Suppressor macrophage (primary cell): ENCODE results near the gene ASF1A.
"Not testable (repeated sequence)": the region's sequence is repeated elsewhere in the genome, so short reads cannot be mapped to it uniquely, and the experiment has no call there.

Experiments used
- DNase-seq, 4 experiments: peaks; one replicate each; pipeline ENCODE4 v3.0.0-alpha.2; 2020 to 2022
- total RNA-seq, 17 experiments: gene quantifications; one replicate each; lab custom pipeline; 2026; ENCODE audit warnings: mixed read lengths in 6 of 17, inconsistent platforms in 3 of 17; lab: John Stamatoyannopoulos, UW

ASF1A gene
- total RNA-seq = 4.7 to 30.4 (median 17.6) reads per million in 17 experiments

DNA sequence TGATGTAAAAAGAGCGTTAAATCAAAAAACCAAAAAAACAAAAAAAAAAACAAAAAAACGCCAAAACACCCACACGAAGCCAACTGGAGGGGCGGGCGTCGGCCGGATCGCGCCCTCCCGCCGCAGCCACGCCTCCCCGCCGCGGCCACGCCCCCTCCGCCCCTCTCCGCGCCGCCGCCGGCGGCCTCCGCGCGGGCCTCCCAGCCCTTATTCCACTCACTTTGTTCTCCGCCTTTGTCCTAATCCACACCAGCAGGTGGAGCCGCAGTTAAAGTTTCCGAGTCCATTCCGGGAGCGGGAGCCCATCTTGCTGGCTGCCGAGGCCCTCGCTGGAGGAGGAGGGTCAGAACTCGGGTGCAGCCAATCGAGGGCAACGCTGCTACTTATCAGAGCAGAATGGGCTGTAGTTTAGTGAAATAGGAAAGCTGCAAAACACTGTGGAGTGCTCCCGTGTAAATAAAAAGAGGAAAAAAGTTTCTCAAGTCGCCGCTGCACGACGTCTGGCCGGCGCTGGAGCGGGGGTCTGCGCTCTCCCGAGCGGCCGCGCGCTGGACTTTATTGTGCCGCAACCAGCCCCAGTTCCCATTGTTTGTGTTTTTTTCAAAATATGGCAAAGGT, at the start of gene ASF1A:
Gene ASF1A, plus strand, starts transcription at position 346 of the 618 bp plus-strand sequence. Its CDS starts 262 bp downstream, at position 608.
- DNase-seq = peak; percentile 97 to 99 (median 98)

DNA sequence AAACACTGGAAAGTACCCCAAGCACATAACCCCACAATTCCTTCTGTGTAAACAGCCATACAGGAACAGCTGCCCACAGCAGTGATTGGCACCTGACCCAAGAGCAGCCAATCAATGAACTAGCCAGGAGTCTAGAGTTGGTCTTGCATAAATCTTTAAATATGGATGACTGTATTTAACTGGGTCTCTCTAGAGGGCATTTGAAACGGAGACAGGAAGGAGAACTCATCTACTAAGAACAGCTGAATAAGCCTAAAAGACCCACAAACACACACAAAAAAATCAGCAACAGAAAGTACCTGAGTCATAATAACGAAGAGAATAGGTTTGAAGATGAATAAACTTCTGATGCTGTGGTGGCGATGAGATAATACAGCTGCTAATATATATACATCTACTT, 49.0 kb upstream of the ASF1A start:
- DNase-seq = no peak

DNA sequence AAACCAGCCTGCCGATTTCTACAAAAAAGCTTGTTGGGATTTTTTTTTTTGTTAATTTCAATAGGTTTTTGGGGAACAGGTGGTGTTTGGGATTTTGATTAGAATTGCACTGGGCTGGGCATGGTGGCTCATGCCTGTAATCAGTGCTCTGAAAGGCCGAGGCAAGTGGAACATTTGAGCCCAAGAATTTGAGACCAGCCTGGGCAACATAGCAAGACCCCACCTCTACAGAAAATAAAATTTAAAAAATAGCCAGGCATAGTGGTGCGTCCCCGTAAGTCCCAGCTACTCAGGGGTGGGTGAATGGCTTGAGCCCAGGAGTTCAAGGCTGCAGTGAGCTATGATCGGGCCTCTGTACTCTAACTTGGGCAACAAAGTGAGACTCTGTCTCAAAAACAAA, 40.5 kb upstream of the ASF1A start:
- no peak for DNase-seq

DNA sequence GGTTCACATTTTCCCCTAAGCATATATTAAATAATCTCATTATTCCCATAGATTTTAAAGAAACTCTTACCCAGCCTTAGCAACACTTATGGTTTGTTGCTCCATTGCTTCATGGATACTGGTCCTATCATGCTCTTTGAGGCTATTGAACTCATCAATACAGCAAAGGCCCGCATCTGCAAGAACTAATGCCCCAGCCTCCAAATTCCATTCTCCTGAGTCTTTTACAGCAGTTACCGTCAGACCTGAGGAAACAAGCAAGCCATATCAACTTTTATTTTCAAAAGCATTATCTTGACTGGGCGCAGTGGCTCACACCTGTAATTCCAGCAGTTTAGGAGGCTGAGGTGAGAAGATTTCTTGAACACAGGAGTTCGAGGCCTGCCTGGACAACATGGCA, 37.7 kb upstream of the ASF1A start:
- DNase-seq = no peak

DNA sequence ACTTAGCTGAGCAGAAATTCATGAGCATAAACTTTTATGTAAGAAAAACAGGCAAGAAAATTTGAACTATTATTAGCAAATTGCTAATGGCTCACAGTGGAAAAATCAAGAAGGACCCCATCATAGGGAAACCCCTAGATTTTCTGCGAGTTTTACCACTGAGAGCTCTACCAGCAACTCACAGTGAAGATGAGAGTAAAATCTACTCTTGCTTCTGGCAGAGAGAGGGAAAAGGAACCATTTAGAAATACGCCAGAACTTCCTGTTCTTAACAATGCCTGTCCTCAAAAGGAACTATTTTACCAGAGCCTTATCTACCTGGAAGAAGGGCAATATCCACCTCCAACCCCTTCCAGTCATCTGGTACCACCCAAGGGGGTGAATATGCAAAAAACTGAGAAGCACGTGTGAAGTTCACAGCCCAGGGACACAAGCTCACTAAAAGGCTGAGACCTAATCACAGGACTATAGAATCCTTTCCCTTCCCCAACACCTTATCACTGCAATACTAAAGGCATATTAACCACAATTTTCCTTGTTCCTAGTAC, 34.4 kb upstream of the ASF1A start:
- DNase-seq = peak in 2 of 4 experiments; percentile 8 to 17

DNA sequence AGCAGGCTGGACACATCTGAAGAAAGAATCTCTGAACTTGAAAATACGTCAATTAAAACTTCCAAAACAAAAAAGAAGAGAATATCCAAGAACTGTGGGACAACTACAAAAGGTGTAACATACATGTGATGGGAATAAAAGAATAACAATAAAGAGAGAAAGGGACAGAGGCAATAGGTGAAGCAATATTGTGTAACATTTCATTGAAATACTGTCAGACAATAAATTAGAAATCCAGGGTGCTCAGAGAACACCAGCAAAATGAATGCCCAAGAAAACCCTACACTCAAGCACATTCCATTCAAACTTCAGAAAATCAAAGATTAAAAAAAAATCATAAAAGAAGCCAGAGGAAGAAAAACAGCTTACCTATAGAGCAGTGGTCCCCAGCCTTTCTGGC, 33.6 kb upstream of the ASF1A start:
- DNase-seq = no peak

DNA sequence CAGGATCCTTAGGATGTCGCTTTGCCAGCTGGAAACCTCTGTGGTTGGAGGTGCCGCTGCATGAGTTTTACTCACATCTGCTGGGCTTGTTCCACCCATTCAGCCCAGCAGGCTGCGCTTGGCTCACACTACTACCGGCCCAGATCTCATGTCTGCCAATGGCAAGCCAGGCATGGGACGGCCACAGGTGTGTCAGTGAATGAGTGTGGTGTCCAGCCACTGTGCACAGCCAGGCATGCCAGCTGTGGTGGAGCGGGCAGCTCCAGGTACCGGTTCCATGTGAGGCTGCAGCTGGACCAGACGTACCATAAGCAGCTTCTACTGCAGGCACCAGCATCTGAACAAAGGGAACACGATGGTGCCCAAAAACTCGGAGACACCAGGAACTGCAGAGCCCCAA, 33.1 kb upstream of the ASF1A start:
- DNase-seq = no peak

DNA sequence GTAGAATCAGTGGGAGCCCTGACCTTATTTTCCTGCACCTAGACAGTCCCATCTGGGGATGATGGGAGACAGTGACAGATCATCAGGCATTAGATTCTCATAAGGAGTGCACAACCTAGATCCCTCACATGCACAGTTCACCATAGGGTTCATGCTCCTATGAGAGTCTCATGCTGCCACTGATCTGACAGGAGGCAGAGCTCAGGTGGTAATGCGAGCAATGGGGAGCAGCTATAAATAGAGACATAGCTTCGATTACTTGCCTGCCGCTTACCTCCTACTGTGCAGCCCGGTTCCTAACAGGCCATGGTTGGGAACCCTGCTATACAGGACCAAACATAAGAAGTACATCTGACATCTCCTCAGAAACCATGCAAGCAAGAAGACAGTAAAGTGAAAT, 31.5 kb upstream of the ASF1A start:
- DNase-seq = no peak

DNA sequence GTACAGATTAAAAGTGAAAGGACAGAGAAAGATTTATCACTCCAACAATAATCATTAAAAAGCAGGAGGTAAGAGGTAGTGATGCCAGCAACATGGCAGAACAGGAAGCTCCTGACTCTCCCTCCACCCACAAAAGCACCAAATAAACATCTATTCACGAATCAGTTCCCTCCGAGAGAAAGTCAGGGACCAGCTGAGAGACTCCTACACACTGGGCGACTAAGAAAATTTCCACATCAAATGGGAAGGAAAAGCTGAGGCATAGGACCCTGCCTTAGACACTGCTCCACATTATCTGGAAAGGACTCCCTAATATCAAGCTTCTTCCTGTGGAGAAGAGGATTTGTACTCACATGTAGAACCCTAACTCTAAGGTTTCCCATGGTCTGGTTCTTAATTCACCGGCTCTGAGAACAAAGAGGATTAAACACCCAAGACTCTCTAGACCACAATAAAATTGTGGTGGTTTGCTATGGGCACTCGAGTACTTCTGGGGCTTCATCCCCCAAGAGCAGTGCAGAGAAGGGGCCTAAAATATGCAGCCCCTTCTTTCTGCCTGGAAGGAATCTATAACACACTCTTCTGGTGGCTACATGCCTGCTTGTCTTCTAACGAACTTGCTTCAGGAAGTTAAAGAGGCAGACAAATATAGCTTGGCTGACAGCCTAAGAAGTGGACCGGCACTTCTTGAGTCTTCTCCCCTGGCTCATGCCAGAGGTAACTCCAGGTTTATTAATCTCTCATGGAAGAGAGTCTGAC, 29.4 kb upstream of the ASF1A start:
- peak; percentile 19 to 61 (median 51) for DNase-seq

DNA sequence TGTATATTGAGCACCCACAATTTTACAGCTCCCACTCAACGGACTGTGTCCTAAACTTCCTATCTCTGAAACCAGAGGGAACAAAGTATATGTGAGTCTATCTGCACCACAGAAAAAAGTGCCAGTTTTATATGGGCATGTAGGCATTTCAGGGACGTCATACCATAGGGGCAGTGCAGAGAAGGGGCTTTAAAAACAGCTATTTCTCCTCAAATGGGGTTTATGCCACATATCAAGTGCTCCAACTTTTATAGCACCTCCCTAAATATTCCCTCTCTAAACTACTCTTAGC, 28.9 kb upstream of the ASF1A start:
- DNase-seq = no peak

DNA sequence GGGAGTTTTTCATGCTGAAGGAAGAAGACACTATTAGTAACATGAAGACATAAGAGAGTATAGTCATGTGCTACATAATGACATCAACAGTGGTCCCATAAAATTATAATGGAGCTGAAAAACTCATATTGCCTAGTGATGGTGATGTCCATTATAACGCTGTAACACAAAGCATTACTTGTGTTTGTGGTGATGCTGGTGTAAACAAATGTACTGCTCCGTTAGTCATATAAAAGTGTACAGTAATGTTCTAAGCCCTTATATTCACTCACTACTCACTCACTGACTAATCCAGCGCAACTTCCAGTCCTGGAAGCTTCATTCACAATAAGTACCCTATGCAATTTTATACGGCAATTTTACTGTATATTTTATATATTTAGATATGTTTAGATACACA, 26.8 kb upstream of the ASF1A start:
- no peak for DNase-seq

DNA sequence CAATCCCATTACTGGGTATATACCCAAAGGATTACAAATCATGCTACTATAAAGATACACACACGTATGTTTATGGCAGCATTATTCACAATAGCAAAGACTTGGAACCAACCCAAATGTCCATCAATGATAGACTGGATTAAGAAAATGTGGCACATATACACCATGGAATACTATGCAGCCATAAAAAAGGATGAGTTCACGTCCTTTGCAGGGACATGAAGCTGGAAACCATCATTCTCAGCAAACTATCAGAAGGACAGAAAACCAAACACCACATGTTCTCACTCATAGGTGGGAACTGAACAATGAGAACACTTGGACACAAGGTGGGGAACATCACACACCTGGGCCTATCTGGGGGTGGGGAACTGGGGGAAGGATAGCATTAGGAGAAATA, 25.1 kb upstream of the ASF1A start:
- not testable (repeated sequence) for DNase-seq

DNA sequence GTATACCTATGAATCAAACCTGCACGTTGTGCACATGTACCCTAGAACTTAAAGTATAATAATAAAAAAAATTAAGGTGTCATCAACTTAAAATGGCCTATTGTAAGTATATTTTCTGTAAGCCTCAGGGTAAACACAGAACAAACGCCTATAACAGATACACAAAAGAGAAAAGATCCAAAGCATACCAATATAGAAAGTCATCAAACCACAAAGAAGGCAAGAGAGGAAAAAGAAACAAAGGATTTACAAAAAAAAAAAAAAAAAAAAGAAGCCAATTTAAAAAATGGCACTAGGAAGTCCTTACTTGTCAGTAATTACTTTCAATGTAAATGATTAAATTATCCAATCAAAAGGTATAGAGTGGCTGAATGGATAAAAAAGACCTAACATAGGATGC, 24.6 kb upstream of the ASF1A start:
- DNase-seq = no peak

DNA sequence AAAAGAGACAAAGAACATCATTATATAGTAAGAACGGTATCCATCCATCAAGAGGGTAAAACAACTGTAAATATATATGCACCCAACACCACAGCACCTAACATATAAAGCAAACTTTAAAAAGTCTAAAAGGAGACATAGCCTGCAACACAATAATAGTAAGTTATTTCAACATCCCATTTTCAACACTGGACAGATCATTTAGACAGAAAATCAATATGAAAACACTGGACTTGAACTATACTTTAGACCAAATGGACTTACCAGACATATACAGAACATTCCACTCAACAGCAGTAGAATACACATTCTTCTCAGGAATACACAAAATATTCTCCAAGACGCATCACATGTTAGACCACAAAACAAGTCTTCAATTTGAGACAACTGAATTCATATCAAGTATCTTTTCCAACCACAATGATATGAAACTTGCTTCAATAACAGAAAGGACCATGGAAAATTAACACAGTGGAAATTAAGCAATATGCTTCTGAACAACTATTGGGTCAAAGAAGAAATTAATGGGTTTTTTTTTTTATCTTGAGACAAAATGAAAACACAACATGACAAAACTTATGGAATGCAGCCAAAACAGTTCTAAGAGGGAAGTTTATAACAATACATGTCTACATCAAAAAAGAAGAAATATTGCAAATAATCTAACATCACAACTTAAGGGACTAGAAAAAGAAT, 23.9 kb upstream of the ASF1A start:
- peak in 2 of 4 experiments; percentile 41 to 44 for DNase-seq

DNA sequence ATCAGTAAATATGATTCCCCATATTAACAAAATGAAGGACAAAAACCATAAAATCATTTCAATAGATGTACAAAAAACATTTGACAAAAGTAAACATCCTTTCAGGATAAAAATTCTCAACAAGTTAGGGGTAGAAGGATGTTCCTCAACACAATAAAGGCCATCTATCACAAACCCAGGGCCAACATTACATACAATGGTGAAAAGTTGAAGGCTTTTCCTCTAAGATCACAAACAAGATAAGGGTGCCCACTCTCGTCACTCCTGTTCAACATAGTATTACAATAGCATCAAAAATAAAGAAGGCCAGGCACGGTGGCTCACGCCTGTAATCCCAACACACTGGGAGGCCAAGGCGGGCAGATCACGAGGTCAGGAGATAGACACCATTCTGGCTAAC, 22.6 kb upstream of the ASF1A start:
- no peak for DNase-seq

DNA sequence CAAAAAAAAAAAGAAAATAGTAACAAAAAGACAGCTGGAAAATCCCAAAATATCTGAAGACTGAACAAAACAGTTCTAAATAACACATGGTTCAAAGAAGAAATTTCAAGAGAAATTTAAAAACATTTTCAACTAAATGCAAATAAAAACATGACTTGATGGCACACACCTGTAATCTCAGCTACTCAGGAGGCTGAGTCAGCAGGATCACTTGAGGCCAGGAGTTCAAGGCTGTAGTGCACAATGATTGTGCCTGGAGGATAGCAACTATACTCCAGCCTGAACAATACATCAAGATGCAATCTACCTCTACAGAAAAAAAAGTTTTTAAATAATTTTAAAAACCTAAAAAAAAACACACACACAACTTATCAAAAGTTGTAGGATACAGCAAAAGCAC, 21.6 kb upstream of the ASF1A start:
- no peak for DNase-seq

DNA sequence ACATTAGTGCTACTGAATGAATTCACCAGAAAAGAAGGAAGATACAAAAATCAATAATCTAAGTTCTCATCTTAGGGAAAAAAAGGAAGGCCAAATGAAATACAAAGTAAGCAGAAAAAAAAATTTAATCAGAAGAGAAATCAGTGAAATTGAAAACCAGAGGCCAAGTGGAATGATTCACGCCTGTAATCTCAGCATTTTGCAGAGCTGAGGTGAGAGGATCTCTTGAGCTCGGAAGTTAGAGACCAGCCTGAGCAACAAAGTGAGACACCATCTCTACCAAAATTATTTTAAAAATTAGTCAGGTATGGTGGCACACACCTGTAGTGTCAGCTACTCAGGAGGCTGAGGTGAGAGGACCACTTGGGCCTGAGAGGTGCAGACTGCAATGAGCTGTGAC, 21.2 kb upstream of the ASF1A start:
- no peak for DNase-seq

DNA sequence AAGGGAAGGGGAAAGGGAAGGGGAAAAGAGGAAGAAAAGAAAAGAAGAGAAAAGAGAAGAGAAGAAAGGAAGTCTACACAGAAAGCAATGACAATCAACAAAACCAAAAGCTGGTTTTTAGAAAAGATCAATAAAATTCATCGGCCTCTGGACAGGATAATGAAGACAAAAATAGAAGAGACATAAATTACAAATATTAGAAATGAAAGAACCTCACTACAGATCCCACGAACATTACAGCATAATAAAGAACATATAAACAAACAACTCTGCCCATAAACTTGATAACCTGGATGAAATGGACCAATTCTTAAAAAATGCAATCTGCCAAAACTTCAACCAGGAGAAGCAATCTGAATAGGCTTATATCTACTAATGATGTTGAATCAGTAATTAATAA, 20.7 kb upstream of the ASF1A start:
- no peak for DNase-seq

DNA sequence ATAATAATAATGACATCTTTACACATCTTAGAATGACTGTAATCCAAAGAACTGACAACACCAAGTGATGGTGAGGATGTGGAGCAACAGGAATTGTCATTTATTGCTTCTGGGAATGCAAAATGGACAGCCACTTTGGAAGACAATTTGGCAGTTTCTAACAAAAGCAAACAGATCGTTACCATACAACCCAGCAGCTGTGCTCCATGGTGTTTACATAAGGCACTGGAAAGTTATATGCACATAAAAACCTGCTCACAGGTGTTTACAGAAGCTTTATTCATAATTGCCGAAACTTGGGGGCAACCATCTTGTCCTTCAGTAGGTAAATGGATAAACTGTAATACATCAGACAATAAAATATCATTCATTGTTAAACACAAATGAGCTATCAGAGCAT, 18.3 kb upstream of the ASF1A start:
- DNase-seq = no peak

DNA sequence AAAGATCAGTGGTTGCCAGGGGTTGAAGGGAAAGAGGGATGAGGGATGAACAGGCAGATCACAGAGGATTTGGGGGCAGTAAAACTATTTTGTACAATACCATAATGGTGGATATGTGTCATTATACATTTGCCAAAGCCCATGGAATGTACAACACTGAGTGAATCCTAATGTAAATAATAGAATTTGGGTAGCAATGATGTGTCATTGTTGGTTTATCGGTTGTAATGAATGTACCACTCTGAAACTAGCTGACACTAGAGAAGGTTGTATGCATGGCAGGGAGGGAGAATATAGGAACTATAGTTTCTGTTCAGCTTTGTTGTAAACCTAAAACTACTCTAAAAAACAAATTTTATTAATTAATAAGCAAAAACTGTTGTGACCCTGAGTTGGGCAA, 17.8 kb upstream of the ASF1A start:
- no peak for DNase-seq

DNA sequence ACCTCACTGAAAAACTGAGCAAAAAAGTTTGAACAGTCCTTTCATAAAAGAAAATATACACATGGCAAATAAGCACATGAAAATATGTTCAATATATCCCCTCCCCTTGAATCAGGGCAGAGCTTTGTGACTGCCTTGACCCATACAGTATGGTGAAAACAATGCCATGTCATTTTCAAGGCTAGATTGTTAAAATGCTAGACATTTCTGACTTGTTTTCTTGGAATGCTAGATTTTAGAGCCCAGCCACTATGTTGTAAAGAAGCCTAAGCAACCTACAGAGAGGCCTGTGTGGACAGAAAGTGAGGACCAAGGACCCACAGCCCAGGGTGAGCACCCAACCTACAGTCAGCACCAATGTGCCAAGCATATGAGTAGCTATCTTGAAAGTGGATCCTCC, 17.1 kb upstream of the ASF1A start:
- DNase-seq = no peak

DNA sequence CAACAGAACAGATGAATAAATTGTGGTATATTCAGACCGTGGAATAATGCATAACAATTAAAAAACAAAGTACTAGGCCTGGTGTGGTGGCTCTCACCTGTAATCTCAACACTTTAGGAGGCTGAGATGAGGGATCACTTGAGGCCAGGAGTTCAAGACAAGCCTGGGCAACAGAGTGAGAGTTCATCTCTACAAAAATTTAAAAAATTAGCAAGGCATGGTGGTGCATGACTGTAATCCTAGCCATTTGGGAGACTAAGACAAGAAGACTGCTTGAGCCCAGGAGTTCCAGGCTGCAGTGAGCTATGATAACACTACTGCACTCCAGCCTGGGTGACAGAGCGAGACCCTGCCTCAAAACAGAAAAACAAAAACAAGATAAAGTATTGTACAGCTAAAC, 16.1 kb upstream of the ASF1A start:
- no peak for DNase-seq

DNA sequence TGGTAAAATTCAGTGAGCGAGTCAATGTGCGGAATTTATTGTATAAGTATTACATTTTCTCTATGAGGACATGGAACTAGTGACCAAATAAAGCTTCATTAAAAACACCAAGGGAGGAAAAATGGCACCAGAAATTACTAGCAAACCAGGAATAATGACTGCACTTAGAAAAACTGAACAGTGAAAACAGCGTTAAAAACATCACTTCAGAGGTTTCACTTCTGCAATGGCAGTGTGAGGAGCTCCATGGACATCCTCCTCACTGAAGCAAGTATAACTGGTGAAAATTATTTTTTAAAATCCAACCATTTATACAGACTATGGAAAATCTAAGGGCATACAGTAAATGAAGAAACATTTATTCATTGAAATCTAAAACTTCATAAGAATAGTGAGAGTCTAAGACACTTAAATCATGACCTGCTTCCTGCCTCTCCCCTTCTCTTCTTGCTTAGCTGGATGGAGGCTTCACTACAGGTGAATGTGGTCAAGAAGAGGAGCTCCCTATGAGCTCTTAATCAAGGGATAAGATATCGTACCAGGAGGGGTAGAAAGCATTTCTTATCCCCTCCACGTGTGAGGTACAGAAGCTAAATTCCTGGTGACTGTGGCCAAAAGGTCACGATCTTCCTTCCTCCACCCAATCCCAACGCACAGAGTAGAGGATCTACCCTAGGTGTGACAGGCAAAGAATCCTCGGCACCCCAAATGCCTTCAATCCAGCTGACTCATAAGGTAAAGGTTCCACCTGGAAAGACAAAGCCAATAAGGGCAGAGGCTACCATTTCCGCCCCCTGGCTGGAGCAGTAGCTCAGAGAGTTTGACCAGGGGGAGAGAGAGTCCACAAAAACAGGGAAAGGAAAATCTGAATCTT, 12.3 kb upstream of the ASF1A start:
- peak in 3 of 4 experiments; percentile 22 to 49 (median 31) for DNase-seq
